Gastrocnemius medialis (tissue), 4 donors: ENCODE measurements around the gene JADE2.

Source experiments
- POLR2A ChIP-seq, 2 donors: fragments of 450-650 bp; IDR thresholded peaks; one replicate each; pipeline ENCODE4 v1.6.1; 2017; ENCODE audit warnings: antibody characterized with exemption in 2 of 2, mild to moderate bottlenecking in 2 of 2, moderate library complexity in 2 of 2
- TF ChIP-seq, protein P1 (sequence below), 5 experiments: fragments of 450-650 bp in 3 of 5; fragments of 200-600 bp in 2 of 5; sonication (generic) in 2 of 5; IDR thresholded peaks in 4 of 5; conservative IDR thresholded peaks in 1 of 5; 1 replicate in 4 of 5; 2 replicates in 1 of 5; pipeline ENCODE4 v1.5.1; 2016 to 2019; ENCODE audit warnings: antibody characterized with exemption in 5 of 5, mild to moderate bottlenecking in 3 of 5, moderate library complexity in 3 of 5

- TF ChIP-seq, protein P1, sequence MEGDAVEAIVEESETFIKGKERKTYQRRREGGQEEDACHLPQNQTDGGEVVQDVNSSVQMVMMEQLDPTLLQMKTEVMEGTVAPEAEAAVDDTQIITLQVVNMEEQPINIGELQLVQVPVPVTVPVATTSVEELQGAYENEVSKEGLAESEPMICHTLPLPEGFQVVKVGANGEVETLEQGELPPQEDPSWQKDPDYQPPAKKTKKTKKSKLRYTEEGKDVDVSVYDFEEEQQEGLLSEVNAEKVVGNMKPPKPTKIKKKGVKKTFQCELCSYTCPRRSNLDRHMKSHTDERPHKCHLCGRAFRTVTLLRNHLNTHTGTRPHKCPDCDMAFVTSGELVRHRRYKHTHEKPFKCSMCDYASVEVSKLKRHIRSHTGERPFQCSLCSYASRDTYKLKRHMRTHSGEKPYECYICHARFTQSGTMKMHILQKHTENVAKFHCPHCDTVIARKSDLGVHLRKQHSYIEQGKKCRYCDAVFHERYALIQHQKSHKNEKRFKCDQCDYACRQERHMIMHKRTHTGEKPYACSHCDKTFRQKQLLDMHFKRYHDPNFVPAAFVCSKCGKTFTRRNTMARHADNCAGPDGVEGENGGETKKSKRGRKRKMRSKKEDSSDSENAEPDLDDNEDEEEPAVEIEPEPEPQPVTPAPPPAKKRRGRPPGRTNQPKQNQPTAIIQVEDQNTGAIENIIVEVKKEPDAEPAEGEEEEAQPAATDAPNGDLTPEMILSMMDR (IDR thresholded peaks at IDR 0.05 in 4 of 5, conservative IDR thresholded peaks at IDR 0.05 in 1 of 5): no peak
- TF ChIP-seq POLR2A (IDR thresholded peaks at IDR 0.05): no peak
Measured at GRCh38 chr5:134594797-134595457, 69.5 kb downstream of the JADE2 start.
